AG08396 (cell line): ENCODE measurements around the gene SAMD4A.
"Not testable (repeated sequence)": the region's sequence is repeated elsewhere in the genome, so short reads cannot be mapped to it uniquely, and the experiment has no call there.

Experiments
- DNase-seq: peaks from one replicate; pipeline ENCODE4 v3.0.0; 2012; ENCODE audit warnings: low spot score, mixed read lengths

The SAMD4A gene

GRCh38 chr14:54735424-54735823 is 168.5 kb downstream of the SAMD4A start:
- no peak for DNase-seq

GRCh38 chr14:54737132-54737711 is 170.3 kb downstream of the SAMD4A start:
- peak; percentile 43 for DNase-seq

GRCh38 chr14:54738009-54738408 is 171.1 kb downstream of the SAMD4A start:
- no peak for DNase-seq

GRCh38 chr14:54739514-54739913 is 172.6 kb downstream of the SAMD4A start:
- DNase-seq: no peak

GRCh38 chr14:54742492-54743350 is 175.8 kb downstream of the SAMD4A start:
- no peak for DNase-seq

- no peak for DNase-seq
These were observed 176.5 kb downstream of the SAMD4A start for GRCh38 chr14:54743382-54743781.

GRCh38 chr14:54746019-54746418 is 179.1 kb downstream of the SAMD4A start:
- no peak for DNase-seq

GRCh38 chr14:54747616-54748015 is 180.7 kb downstream of the SAMD4A start:
- DNase-seq: no peak

- no peak for DNase-seq
These were observed 182.3 kb downstream of the SAMD4A start for GRCh38 chr14:54749180-54749579.

- DNase-seq: no peak
These were observed 182.8 kb downstream of the SAMD4A start for GRCh38 chr14:54749727-54750126.

GRCh38 chr14:54752611-54753010 is 185.7 kb downstream of the SAMD4A start:
- not testable (repeated sequence) for DNase-seq

GRCh38 chr14:54753396-54753795 is 186.5 kb downstream of the SAMD4A start:
- DNase-seq: not testable (repeated sequence)

- DNase-seq: no peak
These were observed 187.2 kb downstream of the SAMD4A start for GRCh38 chr14:54754116-54754622.

- DNase-seq: no peak
These were observed 187.9 kb downstream of the SAMD4A start for GRCh38 chr14:54754623-54755386.

GRCh38 chr14:54756656-54757392 is 189.9 kb downstream of the SAMD4A start:
- DNase-seq: no peak

GRCh38 chr14:54758041-54758440 is 191.1 kb downstream of the SAMD4A start:
- DNase-seq: no peak

GRCh38 chr14:54759982-54760585 is 193.2 kb downstream of the SAMD4A start:
- DNase-seq: no peak

GRCh38 chr14:54760866-54761575 is 194.1 kb downstream of the SAMD4A start:
- DNase-seq: no peak

GRCh38 chr14:54761835-54762234 is 194.9 kb downstream of the SAMD4A start:
- no peak for DNase-seq

GRCh38 chr14:54762296-54762695 is 195.4 kb downstream of the SAMD4A start:
- no peak for DNase-seq

- no peak for DNase-seq
These were observed 196.8 kb downstream of the SAMD4A start for GRCh38 chr14:54763761-54764160.
